ENCODE measurements around the gene PBX1.

Gene PBX1

GRCh38 chr1:164685266-164686035 lies 126.5 kb downstream of the PBX1 start:
- no peak overlapping the region for H3K4me3 ChIP-seq (ENCODE audit: low read length)
- H3K9ac ChIP-seq (ENCODE audit: low read length): no peak overlapping the region
- no peaks in the 10 kb centered on the region for H3K9me3 ChIP-seq (ENCODE audit: control insufficient read depth, low read length)
- H3K4me1 ChIP-seq (ENCODE audit: control insufficient read depth, insufficient read depth, low read length): peaks cover 40% of the 10 kb centered on the region
- no peaks in the 10 kb centered on the region for H3K27me3 ChIP-seq (ENCODE audit: control insufficient read depth, insufficient read depth, low read length)
- no peaks in the 10 kb centered on the region for H3K36me3 ChIP-seq (ENCODE audit: control insufficient read depth, insufficient read depth, low read length)

DNA sequence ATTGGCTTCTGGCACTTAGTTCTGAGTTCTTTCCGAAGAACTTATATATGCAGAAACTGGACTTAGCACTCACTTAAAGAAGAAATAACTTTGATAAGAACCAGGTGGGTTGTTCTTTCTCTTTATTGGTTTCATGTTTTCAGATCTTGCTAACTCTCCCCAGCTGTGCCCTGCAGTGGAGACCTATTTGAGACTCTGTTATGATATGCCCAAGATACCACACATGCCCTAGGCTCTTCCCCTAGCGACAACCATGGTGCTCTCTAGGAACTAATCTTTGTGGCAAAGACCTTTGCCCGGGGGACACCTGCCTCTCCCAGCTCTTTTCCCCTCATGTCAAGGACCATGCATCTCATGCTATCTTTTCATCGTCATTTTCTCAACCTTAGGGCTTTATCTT lies 128.8 kb downstream of the PBX1 start:
- Histone ChIP-seq H3K27me3 (ENCODE audit: control insufficient read depth, insufficient read depth, low read length) (no peaks in the 10 kb centered on the region), H3K9me3 (ENCODE audit: control insufficient read depth, low read length) (no peaks in the 10 kb centered on the region), H3K4me3 (ENCODE audit: low read length) (no peak overlapping the region), H3K9ac (ENCODE audit: low read length) (no peak overlapping the region), H3K36me3 (ENCODE audit: control insufficient read depth, insufficient read depth, low read length) (no peaks in the 10 kb centered on the region), H3K4me1 (ENCODE audit: control insufficient read depth, insufficient read depth, low read length) (peaks cover 32% of the 10 kb centered on the region)

DNA sequence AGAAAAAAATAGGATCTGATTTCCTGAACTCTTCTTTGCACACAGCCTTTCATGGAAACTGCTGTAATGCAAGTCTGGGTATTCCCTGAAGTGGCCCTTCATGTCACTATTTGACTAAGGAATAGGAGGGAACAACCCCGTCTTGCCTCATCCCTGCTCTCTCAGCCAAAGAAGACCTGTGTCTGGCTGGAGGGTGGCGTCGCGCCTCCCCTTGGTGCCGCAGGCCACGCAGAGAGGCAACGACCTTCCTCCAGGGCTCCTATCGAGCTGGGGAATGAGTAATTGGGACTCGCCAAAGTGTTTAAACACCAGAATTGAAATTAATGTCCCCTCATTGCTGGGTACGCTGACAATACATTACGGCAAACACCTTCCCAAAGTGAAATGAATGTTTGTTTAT lies 129.8 kb downstream of the PBX1 start:
- Histone ChIP-seq H3K27me3 (ENCODE audit: control insufficient read depth, insufficient read depth, low read length) (no peaks in the 10 kb centered on the region), H3K4me1 (ENCODE audit: control insufficient read depth, insufficient read depth, low read length) (peaks cover 25% of the 10 kb centered on the region), H3K9ac (ENCODE audit: low read length) (no peak overlapping the region), H3K9me3 (ENCODE audit: control insufficient read depth, low read length) (no peaks in the 10 kb centered on the region), H3K36me3 (ENCODE audit: control insufficient read depth, insufficient read depth, low read length) (no peaks in the 10 kb centered on the region), H3K4me3 (ENCODE audit: low read length) (no peak overlapping the region)

- H3K36me3 ChIP-seq (ENCODE audit: control insufficient read depth, insufficient read depth, low read length): no peaks in the 10 kb centered on the region
- H3K9me3 ChIP-seq (ENCODE audit: control insufficient read depth, low read length): no peaks in the 10 kb centered on the region
- H3K4me1 ChIP-seq (ENCODE audit: control insufficient read depth, insufficient read depth, low read length): peaks cover 14% of the 10 kb centered on the region
- H3K27me3 ChIP-seq (ENCODE audit: control insufficient read depth, insufficient read depth, low read length): no peaks in the 10 kb centered on the region
- H3K9ac ChIP-seq (ENCODE audit: low read length): no peak overlapping the region
- no peak overlapping the region for H3K4me3 ChIP-seq (ENCODE audit: low read length)
These were observed 130.9 kb downstream of the PBX1 start for GRCh38 chr1:164689672-164690511.

DNA sequence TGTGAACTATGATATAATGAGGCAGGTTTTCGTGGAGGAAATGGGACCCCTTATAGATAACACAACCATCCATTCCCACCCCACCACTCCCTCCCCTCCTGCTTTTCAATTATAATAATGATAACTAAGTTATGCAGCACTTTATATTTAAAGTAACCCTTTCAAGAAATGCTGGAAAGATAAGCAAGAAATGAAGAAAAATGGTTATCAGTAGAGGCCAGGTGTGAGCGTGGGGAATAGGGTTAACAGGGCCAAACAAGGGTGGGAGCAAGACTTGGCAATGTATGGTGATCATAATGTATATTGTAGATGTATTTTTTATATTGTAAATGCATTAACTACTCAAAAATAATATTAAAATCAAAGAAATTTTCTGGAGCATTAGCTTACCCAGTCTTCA lies 133.4 kb downstream of the PBX1 start:
- Histone ChIP-seq H3K4me3 (ENCODE audit: low read length) (no peak overlapping the region), H3K9me3 (ENCODE audit: control insufficient read depth, low read length) (no peaks in the 10 kb centered on the region), H3K27me3 (ENCODE audit: control insufficient read depth, insufficient read depth, low read length) (no peaks in the 10 kb centered on the region), H3K9ac (ENCODE audit: low read length) (no peak overlapping the region), H3K4me1 (ENCODE audit: control insufficient read depth, insufficient read depth, low read length) (peaks cover 3% of the 10 kb centered on the region), H3K36me3 (ENCODE audit: control insufficient read depth, insufficient read depth, low read length) (no peaks in the 10 kb centered on the region)

- H3K9me3 ChIP-seq (ENCODE audit: control insufficient read depth, low read length): no peaks in the 10 kb centered on the region
- no peaks in the 10 kb centered on the region for H3K36me3 ChIP-seq (ENCODE audit: control insufficient read depth, insufficient read depth, low read length)
- no peak overlapping the region for H3K9ac ChIP-seq (ENCODE audit: low read length)
- peaks cover 3% of the 10 kb centered on the region for H3K4me1 ChIP-seq (ENCODE audit: control insufficient read depth, insufficient read depth, low read length)
- H3K27me3 ChIP-seq (ENCODE audit: control insufficient read depth, insufficient read depth, low read length): no peaks in the 10 kb centered on the region
- no peak overlapping the region for H3K4me3 ChIP-seq (ENCODE audit: low read length)
These were observed 134.8 kb downstream of the PBX1 start for GRCh38 chr1:164693564-164694359.

DNA sequence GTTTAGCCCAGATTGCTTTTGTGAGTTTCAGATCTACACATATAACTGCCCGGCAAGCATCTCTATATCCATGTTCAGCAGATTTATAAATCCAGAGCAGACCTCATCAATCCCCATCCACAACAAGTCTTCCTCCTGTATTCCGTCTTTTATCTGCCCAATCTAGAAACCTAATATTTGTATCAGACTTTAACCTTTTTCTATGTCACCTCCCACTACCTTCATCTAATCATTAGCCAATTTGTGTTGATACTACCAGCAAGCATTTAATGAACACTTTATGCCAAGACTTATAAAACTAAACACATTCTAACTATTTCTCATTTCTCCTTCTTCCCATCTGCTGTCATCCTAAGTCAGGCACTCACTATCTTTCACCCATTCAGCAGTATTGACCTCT lies 135.5 kb downstream of the PBX1 start:
- H3K9me3 ChIP-seq (ENCODE audit: control insufficient read depth, low read length): no peaks in the 10 kb centered on the region
- H3K9ac ChIP-seq (ENCODE audit: low read length): no peak overlapping the region
- no peaks in the 10 kb centered on the region for H3K36me3 ChIP-seq (ENCODE audit: control insufficient read depth, insufficient read depth, low read length)
- H3K4me1 ChIP-seq (ENCODE audit: control insufficient read depth, insufficient read depth, low read length): peaks cover 3% of the 10 kb centered on the region
- no peak overlapping the region for H3K4me3 ChIP-seq (ENCODE audit: low read length)
- H3K27me3 ChIP-seq (ENCODE audit: control insufficient read depth, insufficient read depth, low read length): no peaks in the 10 kb centered on the region

DNA sequence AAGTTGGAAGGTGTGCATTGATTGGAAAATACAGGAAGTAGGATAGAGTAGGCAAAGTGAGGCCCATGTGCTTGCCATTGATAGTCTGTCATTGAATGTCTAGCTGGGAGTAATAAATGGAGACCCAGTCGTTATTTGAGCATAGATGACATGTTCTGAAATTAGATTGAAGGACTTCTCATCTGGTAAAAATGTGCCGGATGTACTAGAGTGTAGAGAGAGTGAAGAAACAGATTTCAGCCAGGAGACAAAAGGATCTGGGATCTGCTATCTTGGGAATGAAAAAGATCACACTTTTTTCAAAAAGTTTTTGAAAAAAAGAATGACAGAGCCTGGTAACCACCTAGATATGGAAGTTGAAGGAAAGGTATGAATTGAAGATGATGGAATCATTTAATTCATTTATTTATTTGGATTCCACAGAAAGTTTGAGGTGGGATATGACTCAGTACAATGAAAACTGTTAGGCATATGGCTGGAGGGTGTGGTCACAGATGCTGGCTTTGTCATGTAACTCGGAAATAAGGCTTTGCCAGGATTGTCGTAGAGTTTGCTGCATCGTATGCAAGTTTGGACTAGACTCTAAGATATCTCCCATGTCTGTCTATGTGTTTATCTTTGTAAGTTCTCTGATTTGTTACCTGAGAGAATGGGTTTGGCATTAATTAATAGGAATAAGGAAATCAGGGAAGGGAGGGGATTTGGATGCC lies 137.1 kb downstream of the PBX1 start:
- H3K36me3 ChIP-seq (ENCODE audit: control insufficient read depth, insufficient read depth, low read length): no peaks in the 10 kb centered on the region
- H3K9ac ChIP-seq (ENCODE audit: low read length): no peak overlapping the region
- no peaks in the 10 kb centered on the region for H3K4me1 ChIP-seq (ENCODE audit: control insufficient read depth, insufficient read depth, low read length)
- no peaks in the 10 kb centered on the region for H3K27me3 ChIP-seq (ENCODE audit: control insufficient read depth, insufficient read depth, low read length)
- H3K9me3 ChIP-seq (ENCODE audit: control insufficient read depth, low read length): no peaks in the 10 kb centered on the region
- H3K4me3 ChIP-seq (ENCODE audit: low read length): no peak overlapping the region

DNA sequence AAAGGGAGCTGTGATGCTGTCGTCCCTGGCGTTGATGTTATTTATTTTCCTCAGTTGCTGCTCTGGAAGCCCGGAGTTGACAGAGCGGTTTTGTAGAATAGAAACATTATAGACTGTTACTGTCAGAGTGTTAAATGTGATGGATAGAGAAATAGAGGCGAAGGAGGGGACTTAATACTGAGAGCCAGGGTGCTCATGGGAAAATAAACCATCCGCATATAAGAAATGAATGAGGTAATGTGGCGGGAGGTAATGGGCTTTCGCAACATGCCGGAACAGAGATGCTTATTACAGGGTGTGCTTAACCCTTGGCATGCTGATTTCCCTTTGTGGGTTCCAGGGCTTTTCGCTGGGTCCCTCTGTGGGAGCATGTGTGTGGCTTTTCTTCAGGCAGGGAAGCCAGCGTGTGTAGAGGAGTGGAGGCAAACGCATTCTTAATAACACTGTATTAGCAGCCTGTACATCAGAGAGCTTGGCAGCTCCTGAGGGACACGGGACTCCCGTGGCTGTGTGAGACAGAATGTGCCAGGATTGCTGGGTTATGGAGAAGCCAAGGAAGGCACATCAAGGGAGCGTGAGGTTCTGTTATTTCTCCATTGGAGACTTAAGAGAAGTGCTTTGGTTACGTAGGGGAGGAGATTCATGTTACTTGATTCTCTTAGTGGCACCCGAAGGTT lies 141.0 kb downstream of the PBX1 start:
- no peaks in the 10 kb centered on the region for H3K36me3 ChIP-seq (ENCODE audit: control insufficient read depth, insufficient read depth, low read length)
- H3K4me3 ChIP-seq (ENCODE audit: low read length): no peak overlapping the region
- no peaks in the 10 kb centered on the region for H3K4me1 ChIP-seq (ENCODE audit: control insufficient read depth, insufficient read depth, low read length)
- H3K27me3 ChIP-seq (ENCODE audit: control insufficient read depth, insufficient read depth, low read length): no peaks in the 10 kb centered on the region
- no peak overlapping the region for H3K9ac ChIP-seq (ENCODE audit: low read length)
- H3K9me3 ChIP-seq (ENCODE audit: control insufficient read depth, low read length): no peaks in the 10 kb centered on the region

- no peaks in the 10 kb centered on the region for H3K36me3 ChIP-seq (ENCODE audit: control insufficient read depth, insufficient read depth, low read length)
- H3K27me3 ChIP-seq (ENCODE audit: control insufficient read depth, insufficient read depth, low read length): no peaks in the 10 kb centered on the region
- H3K9ac ChIP-seq (ENCODE audit: low read length): no peak overlapping the region
- H3K4me1 ChIP-seq (ENCODE audit: control insufficient read depth, insufficient read depth, low read length): no peaks in the 10 kb centered on the region
- H3K4me3 ChIP-seq (ENCODE audit: low read length): no peak overlapping the region
- H3K9me3 ChIP-seq (ENCODE audit: control insufficient read depth, low read length): no peaks in the 10 kb centered on the region
These were observed 141.7 kb downstream of the PBX1 start for GRCh38 chr1:164700683-164701082.

- H3K4me1 ChIP-seq (ENCODE audit: control insufficient read depth, insufficient read depth, low read length): peaks cover 5% of the 10 kb centered on the region
These were observed 142.3 kb downstream of the PBX1 start for GRCh38 chr1:164701189-164701761.

More at GRCh38 chr1:164701189-164701761, 142.3 kb downstream of the PBX1 start:
- H3K4me3 ChIP-seq (ENCODE audit: low read length): no peak overlapping the region
- H3K27me3 ChIP-seq (ENCODE audit: control insufficient read depth, insufficient read depth, low read length): no peaks in the 10 kb centered on the region
- H3K9ac ChIP-seq (ENCODE audit: low read length): no peak overlapping the region
- no peaks in the 10 kb centered on the region for H3K9me3 ChIP-seq (ENCODE audit: control insufficient read depth, low read length)
- no peaks in the 10 kb centered on the region for H3K36me3 ChIP-seq (ENCODE audit: control insufficient read depth, insufficient read depth, low read length)
